ENCODE data around the gene IDUA.

- TF ChIP-seq CTCF (IDR thresholded peaks at IDR 0.05) (no peak), ZFX (IDR thresholded peaks at IDR 0.05; ENCODE audit: borderline replicate concordance) (no peak)
Measured at GRCh38 chr4:996997-997374, 10.1 kb downstream of the IDUA start.
